Muscle layer of duodenum (tissue), 2 donors: Measurements from ENCODE around the gene SH3RF3.

ENCODE experiments used
- H3K27ac ChIP-seq: one replicate; pipeline ENCODE4 v1.7.0; 2013; ENCODE audit warnings: mild to moderate bottlenecking, low read length
- H3K27me3 ChIP-seq: one replicate; pipeline ENCODE4 v1.7.0; 2013; ENCODE audit warnings: low read depth, mild to moderate bottlenecking, control low read depth, low read length
- H3K36me3 ChIP-seq, 2 donors: one replicate each; pipeline ENCODE4 v1.7.0; 2013; ENCODE audit warnings: low read length in 2 of 2, control low read depth in 1 of 2, mild to moderate bottlenecking in 1 of 2; ENCODE audit not compliant: insufficient read depth in 2 of 2, control insufficient read depth in 1 of 2
- H3K4me1 ChIP-seq, 2 donors: one replicate each; pipeline ENCODE4 v1.7.0; 2013; ENCODE audit warnings: low read length in 2 of 2, mild to moderate bottlenecking in 2 of 2, control low read depth in 1 of 2, moderate library complexity in 1 of 2; ENCODE audit not compliant: insufficient read depth in 2 of 2, control insufficient read depth in 1 of 2
- H3K4me3 ChIP-seq, 2 donors: one replicate each; pipeline ENCODE4 v1.7.0; 2013; ENCODE audit warnings: low read length in 2 of 2, low read depth in 1 of 2, mild to moderate bottlenecking in 1 of 2
- H3K9me3 ChIP-seq, 2 donors: one replicate each; pipeline ENCODE4 v1.7.0; 2013; ENCODE audit warnings: low read length in 2 of 2, control low read depth in 1 of 2, mild to moderate bottlenecking in 1 of 2; ENCODE audit not compliant: control insufficient read depth in 1 of 2
- donor health status: healthy.

SH3RF3 gene

GRCh38 chr2:109395494-109396201, 266.6 kb downstream of the SH3RF3 start:
- Histone ChIP-seq H3K27me3 (no peaks in the 10 kb centered on the region), H3K27ac (no peak overlapping the region), H3K9me3 (no peaks in the 10 kb centered on the region), H3K36me3 (peaks cover 0 to 5% of the 10 kb centered on the region in 2 donors), H3K4me3 (no peak overlapping the region), H3K4me1 (no peaks in the 10 kb centered on the region)

GRCh38 chr2:109396202-109397180, 267.5 kb downstream of the SH3RF3 start:
- no peaks in the 10 kb centered on the region for H3K9me3 ChIP-seq
- H3K27me3 ChIP-seq: no peaks in the 10 kb centered on the region
- H3K4me3 ChIP-seq: no peak overlapping the region
- peaks cover 0 to 5% of the 10 kb centered on the region in 2 donors for H3K36me3 ChIP-seq
- no peaks in the 10 kb centered on the region for H3K4me1 ChIP-seq
- H3K27ac ChIP-seq: no peak overlapping the region

- Histone ChIP-seq H3K9me3 (no peaks in the 10 kb centered on the region), H3K4me1 (no peaks in the 10 kb centered on the region)
Measured at GRCh38 chr2:109397893-109398292, 268.9 kb downstream of the SH3RF3 start.

GRCh38 chr2:109398366-109399015, 269.5 kb downstream of the SH3RF3 start:
- no peaks in the 10 kb centered on the region for H3K27me3 ChIP-seq
- peaks cover 0 to 5% of the 10 kb centered on the region in 2 donors for H3K36me3 ChIP-seq
- H3K9me3 ChIP-seq: no peaks in the 10 kb centered on the region
- H3K27ac ChIP-seq: no peak overlapping the region
- no peaks in the 10 kb centered on the region for H3K4me1 ChIP-seq
- no peak overlapping the region for H3K4me3 ChIP-seq

More at GRCh38 chr2:109397893-109398292, 268.9 kb downstream of the SH3RF3 start:
- Histone ChIP-seq H3K36me3 (peaks cover 0 to 5% of the 10 kb centered on the region in 2 donors), H3K27me3 (no peaks in the 10 kb centered on the region), H3K27ac (no peak overlapping the region), H3K4me3 (no peak overlapping the region)

GRCh38 chr2:109399066-109399465, 270.1 kb downstream of the SH3RF3 start:
- Histone ChIP-seq H3K4me3 (no peak overlapping the region), H3K27me3 (no peaks in the 10 kb centered on the region), H3K9me3 (no peaks in the 10 kb centered on the region), H3K27ac (no peak overlapping the region), H3K4me1 (no peaks in the 10 kb centered on the region), H3K36me3 (peaks cover 0 to 5% of the 10 kb centered on the region in 2 donors)

GRCh38 chr2:109400102-109400501, 271.1 kb downstream of the SH3RF3 start:
- Histone ChIP-seq H3K4me1 (no peaks in the 10 kb centered on the region), H3K27ac (no peak overlapping the region), H3K4me3 (no peak overlapping the region), H3K9me3 (no peaks in the 10 kb centered on the region), H3K27me3 (no peaks in the 10 kb centered on the region), H3K36me3 (peaks cover 0 to 5% of the 10 kb centered on the region in 2 donors)

GRCh38 chr2:109401370-109401769, 272.4 kb downstream of the SH3RF3 start:
- H3K4me1 ChIP-seq: no peaks in the 10 kb centered on the region

GRCh38 chr2:109402180-109402579, 273.2 kb downstream of the SH3RF3 start:
- Histone ChIP-seq H3K9me3 (no peaks in the 10 kb centered on the region), H3K4me3 (no peak overlapping the region), H3K36me3 (peaks cover 0 to 5% of the 10 kb centered on the region in 2 donors), H3K27me3 (no peaks in the 10 kb centered on the region), H3K4me1 (no peaks in the 10 kb centered on the region), H3K27ac (no peak overlapping the region)

More at GRCh38 chr2:109401370-109401769, 272.4 kb downstream of the SH3RF3 start:
- no peaks in the 10 kb centered on the region for H3K27me3 ChIP-seq
- H3K27ac ChIP-seq: no peak overlapping the region
- no peaks in the 10 kb centered on the region for H3K9me3 ChIP-seq
- peaks cover 0 to 5% of the 10 kb centered on the region in 2 donors for H3K36me3 ChIP-seq
- no peak overlapping the region for H3K4me3 ChIP-seq

GRCh38 chr2:109402980-109403840, 274.2 kb downstream of the SH3RF3 start:
- no peaks in the 10 kb centered on the region for H3K4me1 ChIP-seq
- peaks cover 0 to 5% of the 10 kb centered on the region in 2 donors for H3K36me3 ChIP-seq
- H3K27me3 ChIP-seq: no peaks in the 10 kb centered on the region
- no peaks in the 10 kb centered on the region for H3K9me3 ChIP-seq
- H3K4me3 ChIP-seq: no peak overlapping the region
- H3K27ac ChIP-seq: no peak overlapping the region

- Histone ChIP-seq H3K4me1 (no peaks in the 10 kb centered on the region), H3K9me3 (no peaks in the 10 kb centered on the region), H3K4me3 (no peak overlapping the region), H3K27ac (no peak overlapping the region), H3K36me3 (peaks cover 0 to 5% of the 10 kb centered on the region in 2 donors), H3K27me3 (no peaks in the 10 kb centered on the region)
Measured at GRCh38 chr2:109403841-109404201, 274.8 kb downstream of the SH3RF3 start.
